ENCODE results near the gene KRT23.

The KRT23 gene

DNA sequence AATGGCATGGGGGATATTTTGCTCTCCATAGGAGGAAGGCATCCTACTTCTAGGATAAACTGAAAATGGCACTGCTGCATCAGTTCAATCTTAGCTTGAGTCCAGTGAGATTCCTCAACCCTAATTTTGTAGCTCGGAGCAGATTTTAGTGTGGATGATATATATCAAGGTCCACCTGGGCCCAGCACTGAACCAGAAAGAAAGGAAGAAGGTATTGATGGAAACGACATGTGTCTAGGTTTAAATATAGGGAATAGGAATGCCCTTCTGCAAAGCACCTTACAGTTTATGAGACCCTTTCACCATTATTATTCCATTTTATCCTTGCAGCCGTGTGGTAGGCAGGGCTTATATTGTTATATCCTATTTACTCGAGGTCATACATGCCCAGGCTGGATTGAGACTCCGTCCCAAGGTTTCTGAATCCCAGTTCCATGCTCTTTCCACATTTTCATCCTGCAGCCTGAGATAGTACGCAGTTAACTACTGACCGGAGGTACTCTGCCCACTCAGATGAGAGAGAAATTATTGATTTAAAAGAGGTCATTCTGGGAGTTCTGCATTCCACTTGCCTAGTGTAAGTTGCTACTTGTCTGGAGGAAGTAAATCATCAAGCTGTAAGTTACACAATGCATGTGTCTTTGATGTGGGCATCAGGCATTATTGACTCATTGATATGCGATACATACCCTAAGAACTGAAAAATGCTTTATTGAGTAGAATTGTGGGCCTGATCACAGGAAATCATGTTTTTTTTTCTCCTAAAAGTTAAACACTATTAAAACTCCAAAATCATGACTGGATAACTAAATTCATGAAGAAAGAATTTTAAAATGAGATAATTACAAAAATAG, 19.2 kb upstream of the KRT23 start:
- DNase-seq (ENCODE audit: low read depth in 1 of 2, low spot score in 1 of 2), result no peak

DNA sequence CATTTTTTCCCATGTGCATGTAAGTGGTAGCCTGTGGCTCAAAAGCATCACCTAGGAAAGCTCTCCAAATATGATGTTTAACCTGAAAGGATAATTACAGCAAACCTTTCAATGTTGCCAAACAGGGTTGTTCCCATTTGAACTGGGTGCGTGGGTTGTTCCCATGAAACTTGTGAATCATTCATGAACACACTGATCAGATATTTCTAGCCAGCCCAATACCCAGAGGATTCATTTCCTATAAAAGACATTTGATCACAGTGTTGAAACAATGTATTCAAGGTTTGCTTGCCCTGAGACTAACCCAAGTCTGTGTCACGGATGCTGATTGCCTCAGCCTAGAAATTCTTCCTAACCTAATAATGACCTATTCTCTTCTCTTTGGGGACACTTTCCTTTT, 16.4 kb upstream of the KRT23 start:
- H3K27ac ChIP-seq (replicated peaks), result no peak overlapping the region
- H3K4me3 ChIP-seq (replicated peaks; ENCODE audit: insufficient read depth, low read length), result no peak overlapping the region
- no peak for DNase-seq (ENCODE audit: low read depth in 1 of 2, low spot score in 1 of 2)
- no peak for TF ChIP-seq SPI1 (IDR thresholded peaks at IDR 0.05; ENCODE audit: borderline replicate concordance, low read depth)
- TF ChIP-seq, protein P1, sequence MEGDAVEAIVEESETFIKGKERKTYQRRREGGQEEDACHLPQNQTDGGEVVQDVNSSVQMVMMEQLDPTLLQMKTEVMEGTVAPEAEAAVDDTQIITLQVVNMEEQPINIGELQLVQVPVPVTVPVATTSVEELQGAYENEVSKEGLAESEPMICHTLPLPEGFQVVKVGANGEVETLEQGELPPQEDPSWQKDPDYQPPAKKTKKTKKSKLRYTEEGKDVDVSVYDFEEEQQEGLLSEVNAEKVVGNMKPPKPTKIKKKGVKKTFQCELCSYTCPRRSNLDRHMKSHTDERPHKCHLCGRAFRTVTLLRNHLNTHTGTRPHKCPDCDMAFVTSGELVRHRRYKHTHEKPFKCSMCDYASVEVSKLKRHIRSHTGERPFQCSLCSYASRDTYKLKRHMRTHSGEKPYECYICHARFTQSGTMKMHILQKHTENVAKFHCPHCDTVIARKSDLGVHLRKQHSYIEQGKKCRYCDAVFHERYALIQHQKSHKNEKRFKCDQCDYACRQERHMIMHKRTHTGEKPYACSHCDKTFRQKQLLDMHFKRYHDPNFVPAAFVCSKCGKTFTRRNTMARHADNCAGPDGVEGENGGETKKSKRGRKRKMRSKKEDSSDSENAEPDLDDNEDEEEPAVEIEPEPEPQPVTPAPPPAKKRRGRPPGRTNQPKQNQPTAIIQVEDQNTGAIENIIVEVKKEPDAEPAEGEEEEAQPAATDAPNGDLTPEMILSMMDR (IDR thresholded peaks at IDR 0.05; ENCODE audit: insufficient read depth, low read length), result no peak
- H3K27me3 ChIP-seq (ENCODE audit: insufficient read depth, poor library complexity, severe bottlenecking), result peaks cover 7% of the 10 kb centered on the region

More for the DNA sequence above, 19.2 kb upstream of the KRT23 start:
- Histone ChIP-seq H3K4me3 (replicated peaks; ENCODE audit: insufficient read depth, low read length) (no peak overlapping the region), H3K27me3 (ENCODE audit: insufficient read depth, poor library complexity, severe bottlenecking) (peaks cover 7% of the 10 kb centered on the region), H3K27ac (replicated peaks) (no peak overlapping the region)
- TF ChIP-seq SPI1 (IDR thresholded peaks at IDR 0.05; ENCODE audit: borderline replicate concordance, low read depth) (no peak), POLR2AphosphoS5 (IDR thresholded peaks at IDR 0.05; ENCODE audit: low read depth) (no peak), GABPA (IDR thresholded peaks at IDR 0.05; ENCODE audit: low read depth) (no peak)
- TF ChIP-seq, protein P1 (IDR thresholded peaks at IDR 0.05; ENCODE audit: insufficient read depth, low read length), result no peak
- TF ChIP-seq, protein P2, sequence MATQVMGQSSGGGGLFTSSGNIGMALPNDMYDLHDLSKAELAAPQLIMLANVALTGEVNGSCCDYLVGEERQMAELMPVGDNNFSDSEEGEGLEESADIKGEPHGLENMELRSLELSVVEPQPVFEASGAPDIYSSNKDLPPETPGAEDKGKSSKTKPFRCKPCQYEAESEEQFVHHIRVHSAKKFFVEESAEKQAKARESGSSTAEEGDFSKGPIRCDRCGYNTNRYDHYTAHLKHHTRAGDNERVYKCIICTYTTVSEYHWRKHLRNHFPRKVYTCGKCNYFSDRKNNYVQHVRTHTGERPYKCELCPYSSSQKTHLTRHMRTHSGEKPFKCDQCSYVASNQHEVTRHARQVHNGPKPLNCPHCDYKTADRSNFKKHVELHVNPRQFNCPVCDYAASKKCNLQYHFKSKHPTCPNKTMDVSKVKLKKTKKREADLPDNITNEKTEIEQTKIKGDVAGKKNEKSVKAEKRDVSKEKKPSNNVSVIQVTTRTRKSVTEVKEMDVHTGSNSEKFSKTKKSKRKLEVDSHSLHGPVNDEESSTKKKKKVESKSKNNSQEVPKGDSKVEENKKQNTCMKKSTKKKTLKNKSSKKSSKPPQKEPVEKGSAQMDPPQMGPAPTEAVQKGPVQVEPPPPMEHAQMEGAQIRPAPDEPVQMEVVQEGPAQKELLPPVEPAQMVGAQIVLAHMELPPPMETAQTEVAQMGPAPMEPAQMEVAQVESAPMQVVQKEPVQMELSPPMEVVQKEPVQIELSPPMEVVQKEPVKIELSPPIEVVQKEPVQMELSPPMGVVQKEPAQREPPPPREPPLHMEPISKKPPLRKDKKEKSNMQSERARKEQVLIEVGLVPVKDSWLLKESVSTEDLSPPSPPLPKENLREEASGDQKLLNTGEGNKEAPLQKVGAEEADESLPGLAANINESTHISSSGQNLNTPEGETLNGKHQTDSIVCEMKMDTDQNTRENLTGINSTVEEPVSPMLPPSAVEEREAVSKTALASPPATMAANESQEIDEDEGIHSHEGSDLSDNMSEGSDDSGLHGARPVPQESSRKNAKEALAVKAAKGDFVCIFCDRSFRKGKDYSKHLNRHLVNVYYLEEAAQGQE (IDR thresholded peaks at IDR 0.05; ENCODE audit: insufficient replicate concordance, low read depth), result no peak

DNA sequence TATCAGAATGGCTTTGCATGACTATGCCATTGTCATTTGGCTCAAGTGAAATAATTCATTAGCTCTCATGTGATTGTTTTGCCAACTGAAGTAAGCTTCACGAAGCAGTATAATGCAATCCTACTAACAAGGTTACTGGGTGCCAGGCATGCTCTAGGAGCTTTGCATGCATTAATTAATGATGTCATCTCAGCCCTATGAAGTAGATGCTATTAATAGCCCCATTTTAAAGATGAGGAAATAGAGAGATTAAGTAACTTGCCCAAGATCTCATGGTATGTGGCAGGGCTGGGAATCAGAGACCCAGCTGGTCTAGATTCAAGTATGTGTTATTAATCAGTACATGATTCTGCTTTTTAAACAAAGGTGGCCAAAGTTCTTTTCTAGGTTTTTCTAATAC, 15.2 kb upstream of the KRT23 start:
- TF ChIP-seq GABPA (IDR thresholded peaks at IDR 0.05; ENCODE audit: low read depth), result no peak
- no peak for TF ChIP-seq SPI1 (IDR thresholded peaks at IDR 0.05; ENCODE audit: borderline replicate concordance, low read depth)
- TF ChIP-seq POLR2AphosphoS5 (IDR thresholded peaks at IDR 0.05; ENCODE audit: low read depth), result no peak
- H3K27me3 ChIP-seq (ENCODE audit: insufficient read depth, poor library complexity, severe bottlenecking), result peaks cover 12% of the 10 kb centered on the region
- no peak overlapping the region for H3K27ac ChIP-seq (replicated peaks)
- no peak overlapping the region for H3K4me3 ChIP-seq (replicated peaks; ENCODE audit: insufficient read depth, low read length)
- no peak for DNase-seq (ENCODE audit: low read depth in 1 of 2, low spot score in 1 of 2)

DNA sequence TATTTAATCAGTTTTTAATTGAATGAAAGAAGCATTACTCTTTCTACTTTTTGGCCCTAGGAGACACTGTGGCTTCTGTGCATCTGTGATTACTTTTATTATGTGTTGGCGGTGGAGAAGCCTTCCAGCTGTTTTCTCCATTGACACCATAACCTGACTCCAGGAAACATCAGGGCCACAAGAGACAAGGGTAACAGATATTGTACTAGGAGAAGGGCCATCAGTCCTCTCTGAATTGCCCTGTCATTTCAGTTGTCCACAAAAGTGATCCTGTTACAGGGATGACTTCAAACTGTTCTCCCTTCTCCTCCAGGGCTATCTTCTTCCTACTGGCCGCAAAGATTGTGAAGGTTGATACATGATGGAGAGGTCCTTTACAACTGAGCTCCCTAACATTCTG, 14.7 kb upstream of the KRT23 start:
- H3K4me3 ChIP-seq (replicated peaks; ENCODE audit: insufficient read depth, low read length), result no peak overlapping the region
- H3K27me3 ChIP-seq (ENCODE audit: insufficient read depth, poor library complexity, severe bottlenecking), result peaks cover 12% of the 10 kb centered on the region
- TF ChIP-seq POLR2AphosphoS5 (IDR thresholded peaks at IDR 0.05; ENCODE audit: low read depth), result no peak
- TF ChIP-seq, protein P2 (IDR thresholded peaks at IDR 0.05; ENCODE audit: insufficient replicate concordance, low read depth), result no peak
- TF ChIP-seq SPI1 (IDR thresholded peaks at IDR 0.05; ENCODE audit: borderline replicate concordance, low read depth), result no peak
- TF ChIP-seq, protein P1 (IDR thresholded peaks at IDR 0.05; ENCODE audit: insufficient read depth, low read length), result no peak
- TF ChIP-seq GABPA (IDR thresholded peaks at IDR 0.05; ENCODE audit: low read depth), result no peak
- no peak for DNase-seq (ENCODE audit: low read depth in 1 of 2, low spot score in 1 of 2)
- H3K27ac ChIP-seq (replicated peaks), result no peak overlapping the region

Data from HL-60 (cell line).